Gastroesophageal sphincter (tissue), 4 donors: Measurements from ENCODE around the gene KRTAP10-11. TPM values are rescaled to one million over a fixed set of nuclear protein-coding genes. Genes with fewer than 3 reads are reported as not detected.

ENCODE experiments used
- ATAC-seq: fragments of 150-250 bp; one replicate; pipeline ENCODE4 v1.9.1; 2016; ENCODE audit warnings: mild to moderate bottlenecking, moderate library complexity
- H3K27ac ChIP-seq, 4 donors: fragments of 200-600 bp; sonication (generic) in 3 of 4; 1 replicate in 3 of 4; 2 replicates in 1 of 4; pipeline ENCODE4 v1.5.1; 2016 to 2019
- H3K27me3 ChIP-seq: fragments of 200-600 bp; sonication (generic); one replicate; pipeline ENCODE4 v1.5.1; 2019
- H3K36me3 ChIP-seq, 2 donors: fragments of 200-600 bp; sonication (generic); one replicate each; pipeline ENCODE4 v1.5.1; 2019; ENCODE audit warnings: control low read depth in 1 of 2
- H3K4me1 ChIP-seq, 3 donors: fragments of 200-600 bp; sonication (generic); 1 replicate in 2 of 3; 2 replicates in 1 of 3; pipeline ENCODE4 v1.5.1; 2016 to 2019; ENCODE audit warnings: control low read depth in 2 of 3
- H3K4me3 ChIP-seq, 2 donors: fragments of 200-600 bp; sonication (generic); one replicate each; pipeline ENCODE4 v1.5.1; 2019; ENCODE audit warnings: mild to moderate bottlenecking in 1 of 2, moderate library complexity in 1 of 2
- H3K9me3 ChIP-seq, 3 donors: fragments of 200-600 bp; sonication (generic); one replicate each; pipeline ENCODE4 v1.5.1; 2017 to 2019; ENCODE audit warnings: control low read depth in 2 of 3
- CTCF ChIP-seq, 4 experiments: fragments of 200-600 bp in 2 of 4; fragments of 450-650 bp in 2 of 4; sonication (generic) in 1 of 4; IDR thresholded peaks; one replicate each; pipeline ENCODE4 v1.5.1; 2017 to 2019; ENCODE audit warnings: antibody characterized with exemption in 4 of 4, mild to moderate bottlenecking in 2 of 4, moderate library complexity in 2 of 4
- EP300 ChIP-seq: sonication (generic); formaldehyde crosslinking; IDR thresholded peaks from one replicate; pipeline ENCODE4 v1.6.1; 2017; ENCODE audit warnings: antibody characterized with exemption, mild to moderate bottlenecking
- POLR2A ChIP-seq, 2 donors: fragments of 450-650 bp; IDR thresholded peaks; one replicate each; pipeline ENCODE4 v1.6.1; 2017; ENCODE audit warnings: antibody characterized with exemption in 2 of 2, mild to moderate bottlenecking in 2 of 2, moderate library complexity in 1 of 2
- POLR2AphosphoS5 ChIP-seq: sonication (generic); formaldehyde crosslinking; IDR thresholded peaks from one replicate; pipeline ENCODE4 v1.6.1; 2017; ENCODE audit warnings: antibody characterized with exemption
- WGBS, 2 donors: methylation state at CpG; one replicate each; pipeline ENCODE4 v1.1.5; 2018; ENCODE audit warnings: low coverage in 1 of 2; 5-methylcytosine and 5-hydroxymethylcytosine counted together
- total RNA-seq, 4 donors: library from RNA; depleted of rRNA; stranded (reverse); fragments of >200 nt; gene quantifications; one replicate each; pipeline ENCODE4 v1.1.0, GENCODE V29; 2016

Gene KRTAP10-11
- total RNA-seq, 4 donors from 2014 or later: not detected

- Histone ChIP-seq H3K27me3 (peaks cover 72% of the 10 kb centered on the region), H3K4me3 (no peak overlapping the region), H3K4me1 (no peaks in the 10 kb centered on the region), H3K36me3 (no peaks in the 10 kb centered on the region), H3K27ac (no peak overlapping the region), H3K9me3 (peaks cover 0 to 36% (median 0%) of the 10 kb centered on the region in 3 donors)
- no peak for TF ChIP-seq EP300
- TF ChIP-seq POLR2AphosphoS5: no peak
- TF ChIP-seq POLR2A (IDR thresholded peaks at IDR 0.05): no peak
- no peak for TF ChIP-seq CTCF (IDR thresholded peaks at IDR 0.05)
- no peak for ATAC-seq
- no CpG with 5 or more reads among the region's 20 CpGs for WGBS, 2 donors
Observed at GRCh38 chr21:44614161-44614631, 32.0 kb upstream of the KRTAP10-11 start.

- Histone ChIP-seq H3K27me3 (peaks cover 72% of the 10 kb centered on the region), H3K4me1 (no peaks in the 10 kb centered on the region), H3K9me3 (peaks cover 0 to 37% (median 0%) of the 10 kb centered on the region in 3 donors), H3K36me3 (no peaks in the 10 kb centered on the region), H3K4me3 (no peak overlapping the region), H3K27ac (no peak overlapping the region)
- no peak for ATAC-seq
- TF ChIP-seq POLR2AphosphoS5 (no peak), CTCF (IDR thresholded peaks at IDR 0.05) (no peak), POLR2A (IDR thresholded peaks at IDR 0.05) (no peak), EP300 (no peak)
- WGBS, 2 donors: 74 to 92% methylated on average over 3 to 16 of the region's 28 CpGs
Observed at GRCh38 chr21:44614961-44615391, 31.2 kb upstream of the KRTAP10-11 start.

- H3K9me3 ChIP-seq: peaks cover 0 to 35% (median 0%) of the 10 kb centered on the region in 3 donors
- TF ChIP-seq POLR2AphosphoS5: no peak
- TF ChIP-seq CTCF (IDR thresholded peaks at IDR 0.05): no peak
- TF ChIP-seq POLR2A (IDR thresholded peaks at IDR 0.05): no peak
- no peak for TF ChIP-seq EP300
- H3K27me3 ChIP-seq: peaks cover 67% of the 10 kb centered on the region
- H3K27ac ChIP-seq: no peak overlapping the region
- no peaks in the 10 kb centered on the region for H3K4me1 ChIP-seq
- 74 to 78% methylated on average over 1 to 4 of the region's 8 CpGs for WGBS, 2 donors
- no peak for ATAC-seq
- H3K36me3 ChIP-seq: no peaks in the 10 kb centered on the region
- no peak overlapping the region for H3K4me3 ChIP-seq
Observed at GRCh38 chr21:44615466-44615865, 30.7 kb upstream of the KRTAP10-11 start.

GRCh38 chr21:44615911-44616590 is 30.2 kb upstream of the KRTAP10-11 start:
- WGBS, 2 donors: 40 to 54% methylated on average over 3 to 4 of the region's 17 CpGs
- no peak for TF ChIP-seq EP300
- TF ChIP-seq POLR2AphosphoS5: no peak
- no peak for TF ChIP-seq POLR2A (IDR thresholded peaks at IDR 0.05)
- TF ChIP-seq CTCF (IDR thresholded peaks at IDR 0.05): no peak
- H3K27ac ChIP-seq: no peak overlapping the region
- H3K4me1 ChIP-seq: no peaks in the 10 kb centered on the region
- H3K9me3 ChIP-seq: peaks cover 0 to 29% (median 0%) of the 10 kb centered on the region in 3 donors
- peaks cover 64% of the 10 kb centered on the region for H3K27me3 ChIP-seq
- no peak for ATAC-seq
- H3K36me3 ChIP-seq: no peaks in the 10 kb centered on the region
- no peak overlapping the region for H3K4me3 ChIP-seq

GRCh38 chr21:44616591-44616926 is 29.7 kb upstream of the KRTAP10-11 start:
- no peak overlapping the region for H3K27ac ChIP-seq
- H3K9me3 ChIP-seq: peaks cover 0 to 24% (median 0%) of the 10 kb centered on the region in 3 donors
- H3K36me3 ChIP-seq: no peaks in the 10 kb centered on the region
- 70% methylated on average over 2 of the region's 16 CpGs; no CpG with 5 or more reads in 1 of the 2 donors for WGBS, 2 donors
- TF ChIP-seq EP300 (no peak), POLR2A (IDR thresholded peaks at IDR 0.05) (no peak), POLR2AphosphoS5 (no peak), CTCF (IDR thresholded peaks at IDR 0.05) (no peak)
- peaks cover 62% of the 10 kb centered on the region for H3K27me3 ChIP-seq
- no peaks in the 10 kb centered on the region for H3K4me1 ChIP-seq
- no peak overlapping the region for H3K4me3 ChIP-seq
- no peak for ATAC-seq
